Effector memory CD4-positive, alpha-beta T cell (primary cell): ENCODE data around the gene RBKS.
"Not testable (repeated sequence)": the region's sequence is repeated elsewhere in the genome, so short reads cannot be mapped to it uniquely, and the experiment has no call there.

Experiments
- DNase-seq, 3 donors: peaks; one replicate each; pipeline ENCODE4 v3.0.0-alpha.2; 2020
- H3K27ac ChIP-seq: 2 replicates; pipeline ENCODE4 v1.7.0; 2013; ENCODE audit warnings: mild to moderate bottlenecking, low read length, moderate library complexity; ENCODE audit not compliant: insufficient read depth, poor library complexity, severe bottlenecking
- H3K27me3 ChIP-seq: replicated peaks from 2 replicates; pipeline ENCODE4 v1.7.0; 2013; ENCODE audit warnings: mild to moderate bottlenecking, low read length; ENCODE audit not compliant: insufficient read depth, control insufficient read depth, poor library complexity, severe bottlenecking
- H3K36me3 ChIP-seq: 2 replicates; pipeline ENCODE4 v1.7.0; 2013; ENCODE audit warnings: mild to moderate bottlenecking, low read length, moderate library complexity; ENCODE audit not compliant: control insufficient read depth, insufficient read depth
- H3K4me1 ChIP-seq: 2 replicates; pipeline ENCODE4 v1.7.0; 2013; ENCODE audit warnings: low read length, mild to moderate bottlenecking; ENCODE audit not compliant: control insufficient read depth, insufficient read depth, poor library complexity, severe bottlenecking
- H3K4me3 ChIP-seq: 2 replicates; pipeline ENCODE4 v1.7.0; 2013; ENCODE audit warnings: low read length, low read depth, mild to moderate bottlenecking; ENCODE audit not compliant: insufficient read depth, poor library complexity, severe bottlenecking
- H3K9me3 ChIP-seq: 2 replicates; pipeline ENCODE4 v1.7.0; 2013; ENCODE audit warnings: mild to moderate bottlenecking, low read length, moderate library complexity; ENCODE audit not compliant: control insufficient read depth

Gene RBKS

GRCh38 chr2:27762951-27763906 lies 127.0 kb downstream of the RBKS start:
- Histone ChIP-seq H3K36me3 (no peaks in the 10 kb centered on the region), H3K4me3 (no peak overlapping the region), H3K27me3 (no peaks in the 10 kb centered on the region), H3K4me1 (no peaks in the 10 kb centered on the region), H3K9me3 (no peaks in the 10 kb centered on the region), H3K27ac (no peak overlapping the region)
- no peak for DNase-seq

GRCh38 chr2:27756544-27757498 lies 133.4 kb downstream of the RBKS start:
- Histone ChIP-seq H3K36me3 (no peaks in the 10 kb centered on the region), H3K9me3 (no peaks in the 10 kb centered on the region), H3K27me3 (peaks cover 3% of the 10 kb centered on the region), H3K27ac (no peak overlapping the region), H3K4me3 (no peak overlapping the region), H3K4me1 (no peaks in the 10 kb centered on the region)
- no peak for DNase-seq

GRCh38 chr2:27756091-27756490 lies 134.1 kb downstream of the RBKS start:
- H3K27me3 ChIP-seq, result peaks cover 3% of the 10 kb centered on the region
- H3K4me1 ChIP-seq, result no peaks in the 10 kb centered on the region
- H3K36me3 ChIP-seq, result no peaks in the 10 kb centered on the region
- no peak overlapping the region for H3K27ac ChIP-seq
- H3K9me3 ChIP-seq, result no peaks in the 10 kb centered on the region
- DNase-seq, result no peak
- no peak overlapping the region for H3K4me3 ChIP-seq

- DNase-seq, result no peak
- no peaks in the 10 kb centered on the region for H3K9me3 ChIP-seq
Observed at GRCh38 chr2:27754831-27755230, 135.4 kb downstream of the RBKS start.

GRCh38 chr2:27754138-27754588 lies 136.0 kb downstream of the RBKS start:
- H3K4me1 ChIP-seq, result no peaks in the 10 kb centered on the region
- no peaks in the 10 kb centered on the region for H3K9me3 ChIP-seq
- no peaks in the 10 kb centered on the region for H3K36me3 ChIP-seq
- peaks cover 3% of the 10 kb centered on the region for H3K27me3 ChIP-seq
- H3K27ac ChIP-seq, result no peak overlapping the region
- no peak overlapping the region for H3K4me3 ChIP-seq
- DNase-seq, result peak; percentile 44 to 53 (median 46)

More at GRCh38 chr2:27754831-27755230, 135.4 kb downstream of the RBKS start:
- Histone ChIP-seq H3K36me3 (no peaks in the 10 kb centered on the region), H3K27me3 (peaks cover 3% of the 10 kb centered on the region), H3K4me3 (no peak overlapping the region), H3K4me1 (no peaks in the 10 kb centered on the region), H3K27ac (no peak overlapping the region)

GRCh38 chr2:27752551-27753237 lies 137.5 kb downstream of the RBKS start:
- peaks cover 3% of the 10 kb centered on the region for H3K27me3 ChIP-seq
- H3K4me3 ChIP-seq, result no peak overlapping the region
- H3K27ac ChIP-seq, result no peak overlapping the region
- no peaks in the 10 kb centered on the region for H3K36me3 ChIP-seq
- no peaks in the 10 kb centered on the region for H3K9me3 ChIP-seq
- DNase-seq, result no peak
- H3K4me1 ChIP-seq, result no peaks in the 10 kb centered on the region

GRCh38 chr2:27751377-27751776 lies 138.8 kb downstream of the RBKS start:
- H3K27me3 ChIP-seq, result peaks cover 3% of the 10 kb centered on the region
- no peaks in the 10 kb centered on the region for H3K36me3 ChIP-seq
- no peaks in the 10 kb centered on the region for H3K9me3 ChIP-seq
- no peak for DNase-seq
- no peak overlapping the region for H3K27ac ChIP-seq
- no peak overlapping the region for H3K4me3 ChIP-seq
- H3K4me1 ChIP-seq, result no peaks in the 10 kb centered on the region

GRCh38 chr2:27748803-27749554 lies 141.2 kb downstream of the RBKS start:
- H3K36me3 ChIP-seq, H3K27me3 ChIP-seq, H3K9me3 ChIP-seq, DNase-seq, H3K4me1 ChIP-seq, H3K27ac ChIP-seq, H3K4me3 ChIP-seq: not testable (repeated sequence)

GRCh38 chr2:27747827-27748352 lies 142.3 kb downstream of the RBKS start:
- Histone ChIP-seq H3K27ac (no peak overlapping the region), H3K27me3 (peaks cover under 1% of the 10 kb centered on the region), H3K4me1 (no peaks in the 10 kb centered on the region), H3K9me3 (no peaks in the 10 kb centered on the region), H3K36me3 (no peaks in the 10 kb centered on the region), H3K4me3 (no peak overlapping the region)
- no peak for DNase-seq
